WTC11 (cell line): ENCODE results near the gene HGS. TPM values are rescaled to one million over a fixed set of nuclear protein-coding genes. Genes with fewer than 3 reads are reported as not detected.

ENCODE experiments used
- ATF1 ChIP-seq: sonication (generic); formaldehyde crosslinking; IDR thresholded peaks from 2 replicates; pipeline ENCODE4 v1.8.1; 2023; ENCODE audit warnings: mild to moderate bottlenecking, moderate library complexity, missing genetic modification reagents
- ETV6 ChIP-seq: sonication (generic); formaldehyde crosslinking; IDR thresholded peaks from 2 replicates; pipeline ENCODE4 v1.8.1; 2022; ENCODE audit warnings: mild to moderate bottlenecking, missing genetic modification reagents
- MXD4 ChIP-seq: fragments of 250-450 bp; sonication (Bioruptor Pico); IDR thresholded peaks from 2 replicates; pipeline ENCODE4 v1.8.0; 2021; ENCODE audit warnings: mild to moderate bottlenecking, moderate library complexity, borderline replicate concordance
- NFATC4 ChIP-seq: fragments of 250-450 bp; sonication (Bioruptor Pico); IDR thresholded peaks from 2 replicates; pipeline ENCODE4 v1.9.0; 2021; ENCODE audit warnings: mild to moderate bottlenecking
- TEAD1 ChIP-seq: sonication (generic); formaldehyde crosslinking; IDR thresholded peaks from 2 replicates; pipeline ENCODE4 v1.8.0; 2022; ENCODE audit warnings: mild to moderate bottlenecking, missing genetic modification reagents
- ZBTB21 ChIP-seq: sonication (generic); formaldehyde crosslinking; IDR thresholded peaks from 2 replicates; pipeline ENCODE4 v1.8.1; 2023; ENCODE audit warnings: mild to moderate bottlenecking, missing genetic modification reagents, borderline replicate concordance
- ZNF317 ChIP-seq: sonication (generic); formaldehyde crosslinking; IDR thresholded peaks from 2 replicates; pipeline ENCODE4 v1.8.1; 2023; ENCODE audit warnings: low read depth, mild to moderate bottlenecking, moderate library complexity, missing genetic modification reagents, borderline replicate concordance
- ZNF396 ChIP-seq: fragments of 250-450 bp; sonication (Bioruptor Pico); IDR thresholded peaks from 2 replicates; pipeline ENCODE4 v1.8.0; 2021; ENCODE audit warnings: mild to moderate bottlenecking, moderate library complexity, borderline replicate concordance
- total RNA-seq: library from RNA; stranded (reverse); gene quantifications from 3 replicates; pipeline ENCODE4 v1.2.3, GENCODE V29; 2021
- TF ChIP-seq, protein P1 (sequence below): sonication (generic); formaldehyde crosslinking; IDR thresholded peaks from 2 replicates; pipeline ENCODE4 v1.8.1; 2023; ENCODE audit warnings: mild to moderate bottlenecking, missing genetic modification reagents
- TF ChIP-seq, protein P2 (sequence below): fragments of 250-450 bp; sonication (Bioruptor Pico); conservative IDR thresholded peaks from 2 replicates; pipeline ENCODE4 v1.9.0; 2021; ENCODE audit warnings: mild to moderate bottlenecking
- TF ChIP-seq, protein P3 (sequence below): sonication (generic); formaldehyde crosslinking; IDR thresholded peaks from 2 replicates; pipeline ENCODE4 v1.8.1; 2023; ENCODE audit warnings: mild to moderate bottlenecking, missing genetic modification reagents, moderate library complexity
- TF ChIP-seq, protein P4 (sequence below): sonication (generic); formaldehyde crosslinking; IDR thresholded peaks from 2 replicates; pipeline ENCODE4 v1.8.0; 2023; ENCODE audit warnings: missing genetic modification reagents, mild to moderate bottlenecking, borderline replicate concordance
- TF ChIP-seq, protein P5 (sequence below): sonication (generic); formaldehyde crosslinking; conservative IDR thresholded peaks from 2 replicates; pipeline ENCODE4 v1.8.1; 2023; ENCODE audit warnings: mild to moderate bottlenecking, low read depth, missing genetic modification reagents, moderate library complexity
- TF ChIP-seq, protein P6 (sequence below): fragments of 250-450 bp; sonication (Bioruptor Pico); IDR thresholded peaks from 2 replicates; pipeline ENCODE4 v1.9.0; 2021; ENCODE audit warnings: moderate library complexity, mild to moderate bottlenecking, inconsistent platforms, borderline replicate concordance
- TF ChIP-seq, protein P7 (sequence below): sonication (generic); formaldehyde crosslinking; IDR thresholded peaks from 2 replicates; pipeline ENCODE4 v1.8.0; 2022; ENCODE audit warnings: mild to moderate bottlenecking, missing genetic modification reagents
- TF ChIP-seq, protein P8 (sequence below): fragments of 250-450 bp; sonication (Bioruptor Pico); IDR thresholded peaks from 2 replicates; pipeline ENCODE4 v1.8.0; 2021; ENCODE audit warnings: mild to moderate bottlenecking
- TF ChIP-seq, protein P9 (sequence below): fragments of 250-450 bp; sonication (Bioruptor Pico); IDR thresholded peaks from 2 replicates; pipeline ENCODE4 v2.1.2; 2022; ENCODE audit warnings: mild to moderate bottlenecking, moderate library complexity
- TF ChIP-seq, protein P10 (sequence below): sonication (generic); formaldehyde crosslinking; IDR thresholded peaks from 2 replicates; pipeline ENCODE4 v1.8.0; 2022; ENCODE audit warnings: mild to moderate bottlenecking, missing genetic modification reagents

HGS gene
- total RNA-seq, 1 experiment from 2014 or later = 113 TPM

DNA sequence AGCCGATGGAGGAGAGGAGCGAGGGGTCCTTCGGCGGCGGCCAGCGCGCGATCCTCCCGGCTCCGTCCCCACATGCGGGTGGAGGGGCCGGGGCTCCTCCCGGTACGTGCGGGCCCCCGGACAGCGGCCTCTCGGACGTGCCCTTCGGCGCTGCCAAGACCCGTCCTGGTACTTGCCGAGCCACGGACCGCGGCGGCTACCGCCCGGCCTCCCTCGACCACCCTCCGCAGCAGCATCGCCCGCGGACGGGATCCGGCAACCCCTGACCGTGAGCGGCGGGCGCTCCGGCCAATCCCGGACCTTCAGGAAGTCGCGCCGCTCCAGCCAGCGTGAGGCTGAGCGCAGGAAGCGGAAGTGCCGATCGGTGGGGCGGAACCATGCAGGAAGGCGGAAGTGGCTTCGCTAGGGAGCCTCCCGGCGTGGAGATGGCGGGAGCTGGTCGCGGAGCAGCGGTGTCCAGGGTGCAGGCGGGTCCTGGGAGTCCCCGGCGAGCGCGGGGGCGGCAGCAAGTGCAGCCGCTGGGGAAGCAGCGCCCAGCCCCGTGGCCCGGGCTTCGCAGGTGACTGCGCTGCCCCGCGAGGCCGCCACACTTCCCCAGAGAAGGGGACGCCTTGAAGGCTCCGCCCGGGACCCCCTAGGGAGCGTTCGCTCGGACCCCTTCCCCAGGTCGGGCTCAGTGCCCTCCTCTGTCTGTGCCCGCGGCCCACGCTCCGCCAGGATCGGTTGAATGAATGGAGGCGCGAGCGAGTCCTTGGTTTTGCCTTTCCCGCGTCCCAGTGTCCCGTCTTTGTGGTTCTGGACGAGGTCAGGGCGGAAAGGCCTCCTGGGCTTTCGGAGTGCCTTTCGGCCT is 17.2 kb upstream of the HGS start, which contains the start of the genes CCDC137 and OXLD1 (continued):
- TF ChIP-seq, protein P1, sequence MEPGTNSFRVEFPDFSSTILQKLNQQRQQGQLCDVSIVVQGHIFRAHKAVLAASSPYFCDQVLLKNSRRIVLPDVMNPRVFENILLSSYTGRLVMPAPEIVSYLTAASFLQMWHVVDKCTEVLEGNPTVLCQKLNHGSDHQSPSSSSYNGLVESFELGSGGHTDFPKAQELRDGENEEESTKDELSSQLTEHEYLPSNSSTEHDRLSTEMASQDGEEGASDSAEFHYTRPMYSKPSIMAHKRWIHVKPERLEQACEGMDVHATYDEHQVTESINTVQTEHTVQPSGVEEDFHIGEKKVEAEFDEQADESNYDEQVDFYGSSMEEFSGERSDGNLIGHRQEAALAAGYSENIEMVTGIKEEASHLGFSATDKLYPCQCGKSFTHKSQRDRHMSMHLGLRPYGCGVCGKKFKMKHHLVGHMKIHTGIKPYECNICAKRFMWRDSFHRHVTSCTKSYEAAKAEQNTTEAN (CRISPR knock-in tag) = peak; percentile 97
- TF ChIP-seq ATF1 (CRISPR knock-in tag) (no peak), NFATC4 (CRISPR knock-in tag) (no peak), TEAD1 (CRISPR knock-in tag) (peak; percentile 82; the same call in 1 of the 2 replicates), ETV6 (CRISPR knock-in tag) (peak; percentile 89; the same call in 1 of the 2 replicates), ZNF317 (CRISPR knock-in tag) (no peak; the same call in 1 of the 2 replicates), ZBTB21 (CRISPR knock-in tag) (no peak; the same call in 1 of the 2 replicates), ZNF396 (CRISPR knock-in tag) (no peak), MXD4 (CRISPR knock-in tag) (no peak)
- TF ChIP-seq, protein P2, sequence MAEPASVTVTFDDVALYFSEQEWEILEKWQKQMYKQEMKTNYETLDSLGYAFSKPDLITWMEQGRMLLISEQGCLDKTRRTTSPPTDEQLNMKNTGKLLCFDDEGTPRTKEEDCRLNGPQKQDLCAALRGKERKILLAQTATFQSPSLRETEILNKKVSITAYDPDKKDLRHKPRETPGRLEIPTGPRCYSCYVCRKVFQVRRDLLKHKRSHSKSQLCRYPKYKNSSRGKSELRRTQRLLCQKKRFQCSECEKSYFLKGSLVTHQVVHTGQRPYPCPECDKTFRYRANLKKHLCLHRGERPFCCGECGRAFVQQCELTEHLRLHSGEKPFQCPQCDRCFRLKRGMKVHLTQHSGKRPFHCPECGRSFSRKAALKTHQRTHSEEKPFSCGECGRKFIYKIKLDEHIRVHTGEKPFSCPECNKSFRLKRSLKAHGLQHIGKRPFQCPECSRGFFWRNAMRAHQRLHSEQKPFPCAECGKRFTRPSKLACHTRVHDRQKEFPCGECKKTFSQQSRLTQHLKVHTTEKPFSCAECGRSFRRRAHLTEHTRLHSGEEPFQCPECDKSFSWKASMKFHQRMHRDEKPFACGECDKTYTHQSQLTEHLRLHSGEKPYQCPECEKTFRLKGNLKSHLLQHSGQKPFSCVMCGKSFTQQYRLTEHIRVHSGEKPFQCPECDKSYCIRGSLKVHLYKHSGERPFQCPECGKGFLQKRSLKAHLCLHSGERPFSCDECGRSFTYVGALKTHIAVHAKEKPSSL (CRISPR knock-in tag) = no peak
- TF ChIP-seq, protein P3, sequence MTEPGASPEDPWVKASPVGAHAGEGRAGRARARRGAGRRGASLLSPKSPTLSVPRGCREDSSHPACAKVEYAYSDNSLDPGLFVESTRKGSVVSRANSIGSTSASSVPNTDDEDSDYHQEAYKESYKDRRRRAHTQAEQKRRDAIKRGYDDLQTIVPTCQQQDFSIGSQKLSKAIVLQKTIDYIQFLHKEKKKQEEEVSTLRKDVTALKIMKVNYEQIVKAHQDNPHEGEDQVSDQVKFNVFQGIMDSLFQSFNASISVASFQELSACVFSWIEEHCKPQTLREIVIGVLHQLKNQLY (CRISPR knock-in tag) = no peak
- TF ChIP-seq, protein P4, sequence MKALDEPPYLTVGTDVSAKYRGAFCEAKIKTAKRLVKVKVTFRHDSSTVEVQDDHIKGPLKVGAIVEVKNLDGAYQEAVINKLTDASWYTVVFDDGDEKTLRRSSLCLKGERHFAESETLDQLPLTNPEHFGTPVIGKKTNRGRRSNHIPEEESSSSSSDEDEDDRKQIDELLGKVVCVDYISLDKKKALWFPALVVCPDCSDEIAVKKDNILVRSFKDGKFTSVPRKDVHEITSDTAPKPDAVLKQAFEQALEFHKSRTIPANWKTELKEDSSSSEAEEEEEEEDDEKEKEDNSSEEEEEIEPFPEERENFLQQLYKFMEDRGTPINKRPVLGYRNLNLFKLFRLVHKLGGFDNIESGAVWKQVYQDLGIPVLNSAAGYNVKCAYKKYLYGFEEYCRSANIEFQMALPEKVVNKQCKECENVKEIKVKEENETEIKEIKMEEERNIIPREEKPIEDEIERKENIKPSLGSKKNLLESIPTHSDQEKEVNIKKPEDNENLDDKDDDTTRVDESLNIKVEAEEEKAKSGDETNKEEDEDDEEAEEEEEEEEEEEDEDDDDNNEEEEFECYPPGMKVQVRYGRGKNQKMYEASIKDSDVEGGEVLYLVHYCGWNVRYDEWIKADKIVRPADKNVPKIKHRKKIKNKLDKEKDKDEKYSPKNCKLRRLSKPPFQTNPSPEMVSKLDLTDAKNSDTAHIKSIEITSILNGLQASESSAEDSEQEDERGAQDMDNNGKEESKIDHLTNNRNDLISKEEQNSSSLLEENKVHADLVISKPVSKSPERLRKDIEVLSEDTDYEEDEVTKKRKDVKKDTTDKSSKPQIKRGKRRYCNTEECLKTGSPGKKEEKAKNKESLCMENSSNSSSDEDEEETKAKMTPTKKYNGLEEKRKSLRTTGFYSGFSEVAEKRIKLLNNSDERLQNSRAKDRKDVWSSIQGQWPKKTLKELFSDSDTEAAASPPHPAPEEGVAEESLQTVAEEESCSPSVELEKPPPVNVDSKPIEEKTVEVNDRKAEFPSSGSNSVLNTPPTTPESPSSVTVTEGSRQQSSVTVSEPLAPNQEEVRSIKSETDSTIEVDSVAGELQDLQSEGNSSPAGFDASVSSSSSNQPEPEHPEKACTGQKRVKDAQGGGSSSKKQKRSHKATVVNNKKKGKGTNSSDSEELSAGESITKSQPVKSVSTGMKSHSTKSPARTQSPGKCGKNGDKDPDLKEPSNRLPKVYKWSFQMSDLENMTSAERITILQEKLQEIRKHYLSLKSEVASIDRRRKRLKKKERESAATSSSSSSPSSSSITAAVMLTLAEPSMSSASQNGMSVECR (CRISPR knock-in tag) = peak; percentile 89; the same call in 1 of the 2 replicates
- TF ChIP-seq, protein P5, sequence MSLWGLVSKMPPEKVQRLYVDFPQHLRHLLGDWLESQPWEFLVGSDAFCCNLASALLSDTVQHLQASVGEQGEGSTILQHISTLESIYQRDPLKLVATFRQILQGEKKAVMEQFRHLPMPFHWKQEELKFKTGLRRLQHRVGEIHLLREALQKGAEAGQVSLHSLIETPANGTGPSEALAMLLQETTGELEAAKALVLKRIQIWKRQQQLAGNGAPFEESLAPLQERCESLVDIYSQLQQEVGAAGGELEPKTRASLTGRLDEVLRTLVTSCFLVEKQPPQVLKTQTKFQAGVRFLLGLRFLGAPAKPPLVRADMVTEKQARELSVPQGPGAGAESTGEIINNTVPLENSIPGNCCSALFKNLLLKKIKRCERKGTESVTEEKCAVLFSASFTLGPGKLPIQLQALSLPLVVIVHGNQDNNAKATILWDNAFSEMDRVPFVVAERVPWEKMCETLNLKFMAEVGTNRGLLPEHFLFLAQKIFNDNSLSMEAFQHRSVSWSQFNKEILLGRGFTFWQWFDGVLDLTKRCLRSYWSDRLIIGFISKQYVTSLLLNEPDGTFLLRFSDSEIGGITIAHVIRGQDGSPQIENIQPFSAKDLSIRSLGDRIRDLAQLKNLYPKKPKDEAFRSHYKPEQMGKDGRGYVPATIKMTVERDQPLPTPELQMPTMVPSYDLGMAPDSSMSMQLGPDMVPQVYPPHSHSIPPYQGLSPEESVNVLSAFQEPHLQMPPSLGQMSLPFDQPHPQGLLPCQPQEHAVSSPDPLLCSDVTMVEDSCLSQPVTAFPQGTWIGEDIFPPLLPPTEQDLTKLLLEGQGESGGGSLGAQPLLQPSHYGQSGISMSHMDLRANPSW = no peak
- TF ChIP-seq, protein P6, sequence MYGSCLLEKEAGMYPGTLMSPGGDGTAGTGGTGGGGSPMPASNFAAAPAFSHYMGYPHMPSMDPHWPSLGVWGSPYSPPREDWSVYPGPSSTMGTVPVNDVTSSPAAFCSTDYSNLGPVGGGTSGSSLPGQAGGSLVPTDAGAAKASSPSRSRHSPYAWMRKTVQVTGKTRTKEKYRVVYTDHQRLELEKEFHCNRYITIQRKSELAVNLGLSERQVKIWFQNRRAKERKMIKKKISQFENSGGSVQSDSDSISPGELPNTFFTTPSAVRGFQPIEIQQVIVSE (CRISPR knock-in tag) = no peak
- TF ChIP-seq, protein P7, sequence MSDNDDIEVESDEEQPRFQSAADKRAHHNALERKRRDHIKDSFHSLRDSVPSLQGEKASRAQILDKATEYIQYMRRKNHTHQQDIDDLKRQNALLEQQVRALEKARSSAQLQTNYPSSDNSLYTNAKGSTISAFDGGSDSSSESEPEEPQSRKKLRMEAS (CRISPR knock-in tag) = peak; percentile 94
- TF ChIP-seq, protein P8, sequence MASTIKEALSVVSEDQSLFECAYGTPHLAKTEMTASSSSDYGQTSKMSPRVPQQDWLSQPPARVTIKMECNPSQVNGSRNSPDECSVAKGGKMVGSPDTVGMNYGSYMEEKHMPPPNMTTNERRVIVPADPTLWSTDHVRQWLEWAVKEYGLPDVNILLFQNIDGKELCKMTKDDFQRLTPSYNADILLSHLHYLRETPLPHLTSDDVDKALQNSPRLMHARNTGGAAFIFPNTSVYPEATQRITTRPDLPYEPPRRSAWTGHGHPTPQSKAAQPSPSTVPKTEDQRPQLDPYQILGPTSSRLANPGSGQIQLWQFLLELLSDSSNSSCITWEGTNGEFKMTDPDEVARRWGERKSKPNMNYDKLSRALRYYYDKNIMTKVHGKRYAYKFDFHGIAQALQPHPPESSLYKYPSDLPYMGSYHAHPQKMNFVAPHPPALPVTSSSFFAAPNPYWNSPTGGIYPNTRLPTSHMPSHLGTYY (CRISPR knock-in tag) = no peak
- TF ChIP-seq, protein P9, sequence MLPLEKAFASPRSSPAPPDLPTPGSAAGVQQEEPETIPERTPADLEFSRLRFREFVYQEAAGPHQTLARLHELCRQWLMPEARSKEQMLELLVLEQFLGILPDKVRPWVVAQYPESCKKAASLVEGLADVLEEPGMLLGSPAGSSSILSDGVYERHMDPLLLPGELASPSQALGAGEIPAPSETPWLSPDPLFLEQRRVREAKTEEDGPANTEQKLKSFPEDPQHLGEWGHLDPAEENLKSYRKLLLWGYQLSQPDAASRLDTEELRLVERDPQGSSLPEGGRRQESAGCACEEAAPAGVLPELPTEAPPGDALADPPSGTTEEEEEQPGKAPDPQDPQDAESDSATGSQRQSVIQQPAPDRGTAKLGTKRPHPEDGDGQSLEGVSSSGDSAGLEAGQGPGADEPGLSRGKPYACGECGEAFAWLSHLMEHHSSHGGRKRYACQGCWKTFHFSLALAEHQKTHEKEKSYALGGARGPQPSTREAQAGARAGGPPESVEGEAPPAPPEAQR (CRISPR knock-in tag) = no peak
- TF ChIP-seq, protein P10, sequence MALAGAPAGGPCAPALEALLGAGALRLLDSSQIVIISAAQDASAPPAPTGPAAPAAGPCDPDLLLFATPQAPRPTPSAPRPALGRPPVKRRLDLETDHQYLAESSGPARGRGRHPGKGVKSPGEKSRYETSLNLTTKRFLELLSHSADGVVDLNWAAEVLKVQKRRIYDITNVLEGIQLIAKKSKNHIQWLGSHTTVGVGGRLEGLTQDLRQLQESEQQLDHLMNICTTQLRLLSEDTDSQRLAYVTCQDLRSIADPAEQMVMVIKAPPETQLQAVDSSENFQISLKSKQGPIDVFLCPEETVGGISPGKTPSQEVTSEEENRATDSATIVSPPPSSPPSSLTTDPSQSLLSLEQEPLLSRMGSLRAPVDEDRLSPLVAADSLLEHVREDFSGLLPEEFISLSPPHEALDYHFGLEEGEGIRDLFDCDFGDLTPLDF (CRISPR knock-in tag) = no peak
